Superior temporal gyrus (tissue), 1 donor: ENCODE results near the gene LRRC8B.
"Not testable (repeated sequence)": the region's sequence is repeated elsewhere in the genome, so short reads cannot be mapped to it uniquely, and the experiment has no call there.

Source experiments
- DNase-seq: peaks from one replicate; pipeline ENCODE4 v3.0.0-alpha.2; 2016; ENCODE audit errors: extremely low spot score

LRRC8B gene

GRCh38 chr1:89582571-89582970 lies 57.9 kb downstream of the LRRC8B start:
- DNase-seq, result no peak

DNA sequence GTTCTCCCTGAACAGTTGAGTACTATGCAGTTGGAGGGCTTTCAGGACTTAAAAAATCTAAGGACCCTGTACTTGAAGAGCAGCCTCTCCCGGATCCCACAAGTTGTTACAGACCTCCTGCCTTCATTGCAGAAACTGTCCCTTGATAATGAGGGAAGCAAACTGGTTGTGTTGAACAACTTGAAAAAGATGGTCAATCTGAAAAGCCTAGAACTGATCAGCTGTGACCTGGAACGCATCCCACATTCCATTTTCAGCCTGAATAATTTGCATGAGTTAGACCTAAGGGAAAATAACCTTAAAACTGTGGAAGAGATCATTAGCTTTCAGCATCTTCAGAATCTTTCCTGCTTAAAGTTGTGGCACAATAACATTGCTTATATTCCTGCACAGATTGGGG lies 59.6 kb downstream of the LRRC8B start:
- no peak for DNase-seq

DNA sequence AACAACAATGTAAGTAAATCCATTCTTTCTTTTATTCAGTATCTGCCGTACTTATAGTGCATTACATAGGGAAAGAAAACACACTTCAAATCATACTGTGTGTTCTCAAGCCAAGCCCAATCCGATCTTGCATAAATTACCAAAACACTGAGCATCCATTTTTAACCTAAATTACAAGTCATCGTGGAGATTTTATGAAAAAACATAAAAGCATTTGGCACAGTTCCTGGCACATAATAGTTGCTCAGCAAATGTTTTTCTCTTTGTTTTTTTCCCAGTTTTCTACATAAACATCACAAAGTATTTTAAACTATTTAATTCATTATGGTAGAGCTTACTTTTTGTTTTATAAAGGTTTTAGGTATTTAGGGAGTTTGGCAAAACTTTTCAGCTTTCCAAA lies 60.2 kb downstream of the LRRC8B start:
- peak; percentile 42 for DNase-seq

DNA sequence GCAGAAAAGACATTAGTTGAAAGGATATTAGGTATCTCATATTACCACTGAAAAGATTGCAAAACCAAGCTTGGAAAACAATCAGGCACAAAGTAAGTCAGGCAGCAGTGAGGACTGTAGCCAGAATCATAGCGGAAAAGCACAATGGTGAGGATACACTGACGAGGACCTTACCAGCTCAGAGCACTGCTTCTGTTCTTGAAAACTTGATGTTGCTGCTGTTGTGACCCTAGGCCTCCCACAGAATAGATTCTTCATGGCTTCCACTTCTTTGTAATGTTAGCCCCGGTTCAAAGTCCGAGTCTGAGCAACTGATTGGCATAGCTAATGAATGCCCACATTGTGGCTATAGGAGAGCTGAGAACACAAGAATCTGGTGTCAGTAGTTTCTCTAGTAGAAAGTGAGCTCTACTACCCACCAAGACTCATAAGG lies 63.1 kb downstream of the LRRC8B start:
- DNase-seq, result peak; percentile 56

DNA sequence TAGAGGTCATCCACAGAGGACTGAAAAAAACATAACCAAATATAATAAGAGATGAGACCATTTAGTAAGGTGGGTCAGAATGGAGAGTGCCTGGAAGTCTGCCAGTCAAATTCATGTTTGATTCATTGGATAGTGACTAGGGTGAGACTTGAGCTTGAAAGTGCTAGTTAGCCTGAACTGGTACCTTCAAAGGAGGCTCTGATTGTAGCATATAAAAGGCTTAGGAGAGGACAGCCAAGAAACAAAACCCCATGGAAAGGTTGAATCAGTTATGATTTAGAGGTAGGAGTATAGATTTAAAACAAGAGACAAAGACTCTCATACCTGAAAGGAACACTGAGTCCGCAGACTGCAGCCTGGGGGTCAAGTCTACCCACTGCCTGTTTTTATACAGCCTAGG lies 63.9 kb downstream of the LRRC8B start:
- DNase-seq, result no peak

DNA sequence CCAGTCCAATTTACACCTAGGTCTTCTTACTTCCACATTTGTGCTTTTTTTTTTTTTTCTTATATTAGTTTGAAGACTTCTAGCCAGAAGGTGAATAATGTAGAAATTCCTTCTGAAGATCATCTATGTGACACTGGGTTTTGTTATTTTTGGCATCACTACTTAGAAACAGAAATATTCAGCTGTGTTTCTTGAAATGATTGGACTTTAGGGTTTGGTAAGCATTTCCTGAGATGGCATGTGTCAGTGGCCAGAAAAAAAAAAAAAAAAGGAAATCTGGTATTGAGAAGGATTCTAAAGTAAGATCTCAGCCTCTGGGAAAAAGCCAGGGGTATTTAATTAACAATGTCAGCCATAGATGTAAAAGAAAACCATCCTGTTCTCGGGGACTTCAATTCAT lies 64.9 kb downstream of the LRRC8B start:
- DNase-seq, result no peak

GRCh38 chr1:89590341-89591080 lies 65.9 kb downstream of the LRRC8B start:
- DNase-seq, result peak; percentile 13

DNA sequence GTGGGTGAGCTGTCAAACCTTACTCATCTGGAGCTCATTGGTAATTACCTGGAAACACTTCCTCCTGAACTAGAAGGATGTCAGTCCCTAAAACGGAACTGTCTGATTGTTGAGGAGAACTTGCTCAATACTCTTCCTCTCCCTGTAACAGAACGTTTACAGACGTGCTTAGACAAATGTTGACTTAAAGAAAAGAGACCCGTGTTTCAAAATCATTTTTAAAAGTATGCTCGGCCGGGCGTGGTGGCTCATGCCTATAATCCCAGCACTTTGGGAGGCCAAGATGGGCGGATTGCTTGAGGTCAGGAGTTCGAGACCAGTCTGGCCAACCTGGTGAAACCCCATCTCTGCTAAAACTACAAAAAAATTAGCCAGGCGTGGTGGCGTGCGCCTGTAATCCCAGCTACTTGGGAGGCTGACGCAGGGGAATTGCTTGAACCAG lies 68.3 kb downstream of the LRRC8B start:
- not testable (repeated sequence) for DNase-seq

GRCh38 chr1:89594096-89594740 lies 69.6 kb downstream of the LRRC8B start:
- DNase-seq, result peak; percentile 30

GRCh38 chr1:89596698-89597097 lies 72.1 kb downstream of the LRRC8B start:
- peak; percentile 15 for DNase-seq

DNA sequence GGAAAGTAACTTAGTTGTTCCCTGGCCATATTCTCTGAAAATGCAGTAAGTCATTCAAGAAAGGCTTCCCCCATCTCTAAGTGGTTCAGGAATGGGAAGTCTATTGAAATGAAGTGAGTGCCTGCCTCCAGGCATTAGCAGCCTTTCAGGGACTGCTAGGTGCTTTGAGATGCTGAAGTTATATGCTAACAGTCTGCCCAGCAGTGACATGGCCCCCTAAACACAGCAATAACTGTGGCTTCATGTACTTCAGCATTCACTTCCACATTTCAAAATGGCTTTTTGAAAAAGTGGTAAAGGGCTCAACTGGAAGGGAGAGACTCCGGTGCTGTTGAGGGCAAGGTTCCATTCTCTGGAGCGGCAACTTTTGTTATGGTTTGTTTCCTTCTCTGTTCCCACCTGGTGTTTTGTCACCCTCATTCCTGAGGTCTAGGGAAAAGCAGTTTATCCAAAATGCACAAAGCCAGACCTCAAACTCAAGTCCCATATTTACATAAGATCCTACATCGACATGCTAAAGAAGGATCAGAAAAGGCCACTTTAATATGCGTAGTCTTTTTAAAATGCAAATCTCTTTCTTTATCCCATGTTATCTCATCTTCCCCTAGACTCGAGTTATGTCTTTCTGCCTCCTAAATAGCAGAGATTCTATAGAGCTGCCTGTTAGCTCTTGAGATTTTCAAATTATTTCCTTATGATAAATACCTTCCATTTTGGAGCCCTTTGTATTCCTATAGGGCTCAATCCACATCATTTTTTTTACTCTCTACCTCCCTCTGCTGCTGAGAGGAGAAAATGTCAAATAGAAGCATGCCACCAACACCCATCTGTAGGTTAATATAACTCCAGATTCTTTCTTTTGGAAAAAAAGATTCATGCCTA lies 74.1 kb downstream of the LRRC8B start:
- DNase-seq, result peak; percentile 91

- no peak for DNase-seq
Observed at GRCh38 chr1:89599332-89599630, 74.7 kb downstream of the LRRC8B start.

- DNase-seq, result peak; percentile 68
Observed at GRCh38 chr1:89600451-89601224, 76.0 kb downstream of the LRRC8B start.

DNA sequence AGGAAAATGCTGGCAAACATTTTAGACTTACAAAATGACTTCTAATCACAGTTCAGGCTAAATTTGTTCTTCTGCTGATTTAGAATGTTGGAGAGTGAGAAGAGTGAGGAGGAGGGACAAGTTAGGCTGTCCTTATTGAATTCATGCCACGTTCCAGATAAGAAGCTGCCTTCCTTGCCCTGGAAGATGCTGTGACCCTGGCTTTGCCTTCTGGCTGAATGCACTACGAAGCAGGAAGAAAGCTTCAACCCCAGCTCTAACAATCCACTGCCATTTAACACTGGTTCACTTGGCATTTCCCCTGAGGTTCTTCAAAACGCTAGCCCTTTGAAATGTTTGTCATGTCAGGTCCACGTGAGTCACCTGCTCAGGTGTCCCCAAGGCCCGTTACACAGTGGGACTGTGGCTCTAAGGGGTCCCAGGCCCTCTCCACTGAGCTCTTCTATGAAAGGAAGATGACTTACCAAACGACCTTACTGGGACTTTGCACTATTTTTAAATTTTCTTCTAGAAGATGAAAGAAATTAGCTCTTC lies 78.3 kb downstream of the LRRC8B start:
- DNase-seq, result peak; percentile 29

GRCh38 chr1:89603651-89604413 lies 79.2 kb downstream of the LRRC8B start:
- peak; percentile 45 for DNase-seq

DNA sequence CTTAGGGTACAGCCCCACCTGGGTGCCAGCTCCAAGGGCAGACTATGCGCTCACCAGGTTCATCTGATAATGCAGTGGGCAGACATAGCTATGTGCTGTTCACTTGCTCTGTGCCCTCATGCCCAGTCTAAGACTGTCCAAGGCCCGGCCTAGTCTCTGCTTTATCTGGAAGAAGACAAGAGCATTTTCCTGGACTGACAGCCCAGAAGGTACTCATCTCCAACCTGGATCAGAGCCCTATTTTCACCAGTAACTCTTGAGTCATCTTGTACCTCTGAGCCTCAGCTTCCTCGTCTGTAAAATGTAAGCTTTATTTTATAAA lies 79.7 kb downstream of the LRRC8B start:
- peak; percentile 14 for DNase-seq

DNA sequence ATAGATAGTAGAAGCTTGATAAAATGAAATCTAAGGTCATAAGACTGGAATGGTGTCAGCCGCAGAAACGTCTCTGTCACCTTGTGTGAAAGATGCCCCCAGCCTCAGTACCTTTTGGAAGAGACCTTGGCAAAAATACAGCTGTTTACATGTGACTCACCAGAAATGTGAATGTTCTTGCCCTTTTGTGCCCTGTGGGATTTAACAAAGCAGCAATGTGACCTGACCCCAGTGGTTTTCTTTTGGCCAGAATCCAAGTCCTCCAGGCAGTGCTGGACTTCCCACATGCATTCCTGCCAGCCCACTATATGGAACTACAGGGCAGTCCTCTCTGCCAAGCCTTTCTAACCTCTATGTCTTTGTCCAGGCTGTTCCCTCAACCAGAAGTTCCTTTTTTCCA lies 81.1 kb downstream of the LRRC8B start:
- no peak for DNase-seq

DNA sequence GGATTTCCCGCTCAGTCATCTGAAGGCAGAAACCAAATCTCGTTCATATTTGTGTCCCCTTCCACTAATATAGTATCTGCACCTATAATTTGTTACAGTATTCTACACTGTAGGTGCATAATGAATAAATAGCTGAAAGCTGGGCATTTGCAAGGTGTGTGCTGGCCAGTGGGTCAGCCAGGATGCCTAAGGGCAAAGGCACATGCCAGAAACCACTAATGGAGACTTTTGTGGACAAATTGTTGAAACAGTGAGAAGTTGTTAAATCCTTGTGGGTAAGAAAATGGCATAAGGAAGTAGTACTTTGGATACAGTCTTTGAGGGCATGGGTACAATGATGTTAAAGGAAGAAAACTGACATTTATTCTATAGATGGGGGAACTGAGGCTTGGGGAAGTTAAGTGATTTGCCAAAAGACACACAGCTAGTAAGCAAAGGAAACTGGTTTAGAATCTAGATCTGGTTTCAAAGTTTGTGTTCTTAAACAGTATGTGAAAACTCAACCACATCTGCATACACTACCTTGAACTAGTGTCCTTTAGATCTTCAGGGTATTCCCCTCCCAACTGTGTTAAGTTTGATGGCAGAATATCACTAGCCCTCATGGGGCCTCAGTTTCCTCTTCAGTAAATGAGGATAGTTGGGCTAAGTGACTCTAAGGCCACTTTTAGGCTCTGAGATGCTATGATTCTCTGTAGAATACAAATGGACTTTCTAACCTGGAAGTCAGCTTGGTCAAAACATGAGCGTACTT lies 81.8 kb downstream of the LRRC8B start:
- DNase-seq, result no peak

DNA sequence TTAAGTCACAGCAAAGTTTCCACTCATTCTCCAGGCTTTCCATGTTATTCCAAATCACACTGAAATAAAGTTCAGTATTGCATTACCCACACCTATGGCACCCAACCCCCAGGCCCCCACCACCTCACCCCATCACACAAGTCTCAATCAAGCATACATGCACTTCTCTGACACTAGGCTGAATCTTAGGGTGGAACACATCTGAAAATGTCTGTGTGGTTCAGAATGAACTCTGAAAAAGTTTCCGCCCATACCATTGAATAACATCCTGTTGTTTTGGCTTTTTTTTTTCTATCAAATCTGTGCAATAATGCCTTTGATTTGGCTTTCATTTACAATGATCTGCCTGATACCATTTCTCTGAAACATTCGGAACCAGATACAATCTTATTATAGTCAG lies 82.5 kb downstream of the LRRC8B start:
- DNase-seq, result no peak
